HG02973 (cell line): ENCODE data around the gene ABCB8.
"Not testable (repeated sequence)": the region's sequence is repeated elsewhere in the genome, so short reads cannot be mapped to it uniquely, and the experiment has no call there.

ENCODE experiments used
- ATAC-seq: cut with Tn5 transposase; IDR thresholded peaks from one replicate; pipeline ENCODE4 v1.9.1; 2021; ENCODE audit warnings: moderate library complexity; ENCODE audit not compliant: unreplicated experiment

ABCB8 gene

DNA sequence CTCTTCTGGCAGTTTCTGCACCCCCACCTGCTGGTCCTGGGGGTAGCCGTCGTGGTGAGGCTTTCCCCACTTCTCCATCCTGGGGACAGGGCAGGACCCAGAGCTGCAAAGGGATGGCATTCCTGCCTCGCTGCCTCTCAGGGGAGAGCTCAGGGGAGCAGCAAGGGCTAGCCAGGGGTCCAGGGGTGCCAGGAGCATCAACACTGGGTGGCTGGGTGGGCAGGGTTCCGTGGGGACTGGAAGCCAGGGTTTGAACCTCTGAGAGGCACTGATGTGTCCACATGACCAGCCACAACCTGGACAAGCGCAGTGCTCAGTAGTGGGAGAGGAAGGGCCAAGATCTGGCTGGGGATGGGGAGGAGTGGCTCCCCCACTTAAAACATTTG lies 5.6 kb downstream of the ABCB8 start:
- no peak for ATAC-seq

GRCh38 chr7:151034312-151035025 lies 6.2 kb downstream of the ABCB8 start:
- no peak for ATAC-seq

GRCh38 chr7:151035026-151035717 lies 6.9 kb downstream of the ABCB8 start:
- ATAC-seq = no peak

DNA sequence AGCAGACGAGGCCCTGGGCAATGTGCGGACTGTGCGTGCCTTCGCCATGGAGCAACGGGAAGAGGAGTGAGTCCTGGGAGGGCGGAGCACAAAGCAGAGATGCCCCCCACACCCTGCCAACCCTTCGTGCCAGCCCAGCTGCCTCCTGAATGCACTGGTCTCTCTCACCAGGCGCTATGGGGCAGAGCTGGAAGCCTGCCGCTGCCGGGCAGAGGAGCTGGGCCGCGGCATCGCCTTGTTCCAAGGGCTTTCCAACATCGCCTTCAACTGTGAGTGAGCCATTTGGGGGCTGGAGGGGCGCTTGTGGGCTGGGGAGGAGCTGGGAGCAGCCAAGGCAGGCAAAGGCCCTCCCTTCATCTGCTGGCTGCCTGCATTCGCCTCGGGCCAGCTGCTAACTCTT lies 7.7 kb downstream of the ABCB8 start:
- no peak for ATAC-seq

- ATAC-seq = no peak
Measured at GRCh38 chr7:151038951-151039849, 10.9 kb downstream of the ABCB8 start.

- no peak for ATAC-seq
Measured at GRCh38 chr7:151039850-151040548, 11.7 kb downstream of the ABCB8 start.

DNA sequence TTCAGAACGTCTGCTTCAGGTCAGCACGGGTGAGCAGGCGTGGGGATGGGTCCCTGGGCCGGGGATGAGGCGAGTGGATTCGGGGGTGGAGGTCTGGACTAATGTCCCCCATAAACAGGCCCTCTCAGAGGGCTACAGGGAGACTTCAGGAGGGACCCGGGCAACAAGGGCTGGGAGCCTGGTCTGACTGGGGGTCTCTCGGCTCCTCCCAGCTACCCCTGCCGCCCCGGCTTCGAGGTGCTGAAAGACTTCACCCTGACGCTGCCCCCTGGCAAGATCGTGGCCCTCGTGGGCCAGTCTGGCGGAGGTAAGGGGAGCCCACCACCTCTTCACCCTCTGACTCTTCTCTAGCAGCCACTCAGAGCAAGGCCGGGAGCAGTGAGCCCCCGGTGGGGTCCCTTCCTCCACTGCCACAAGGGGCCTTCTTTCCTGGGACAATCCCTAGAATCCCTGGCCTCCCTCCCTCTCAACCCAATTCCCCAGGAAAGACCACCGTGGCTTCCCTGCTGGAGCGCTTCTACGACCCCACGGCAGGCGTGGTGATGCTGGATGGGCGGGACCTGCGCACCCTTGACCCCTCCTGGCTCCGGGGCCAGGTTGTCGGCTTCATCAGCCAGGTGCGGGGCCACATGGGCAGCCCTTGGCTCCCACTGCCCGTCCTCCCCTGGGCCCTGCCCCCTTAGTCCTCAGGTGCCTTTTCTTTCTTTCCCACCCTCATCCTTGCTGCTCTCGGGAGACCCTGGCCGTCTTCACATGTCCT lies 12.5 kb downstream of the ABCB8 start:
- no peak for ATAC-seq

DNA sequence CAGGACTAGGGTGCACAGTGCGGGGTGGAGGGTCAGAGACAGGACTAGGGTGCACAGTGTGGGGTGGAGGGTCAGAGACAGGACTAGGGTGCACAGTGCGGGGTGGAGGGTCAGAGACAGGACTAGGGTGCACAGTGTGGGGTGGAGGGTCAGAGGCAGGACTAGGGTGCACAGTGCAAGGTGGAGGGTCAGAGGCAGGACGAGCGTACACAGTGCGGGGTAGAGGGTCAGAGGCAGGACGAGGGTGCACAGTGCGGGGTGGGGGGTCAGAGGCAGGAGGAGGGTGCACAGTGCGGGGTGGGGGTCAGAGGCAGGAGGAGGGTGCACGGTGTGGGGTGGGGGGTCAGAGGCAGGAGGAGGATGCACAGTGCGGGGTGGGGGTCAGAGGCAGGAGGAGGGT lies 15.2 kb downstream of the ABCB8 start:
- ATAC-seq = not testable (repeated sequence)

DNA sequence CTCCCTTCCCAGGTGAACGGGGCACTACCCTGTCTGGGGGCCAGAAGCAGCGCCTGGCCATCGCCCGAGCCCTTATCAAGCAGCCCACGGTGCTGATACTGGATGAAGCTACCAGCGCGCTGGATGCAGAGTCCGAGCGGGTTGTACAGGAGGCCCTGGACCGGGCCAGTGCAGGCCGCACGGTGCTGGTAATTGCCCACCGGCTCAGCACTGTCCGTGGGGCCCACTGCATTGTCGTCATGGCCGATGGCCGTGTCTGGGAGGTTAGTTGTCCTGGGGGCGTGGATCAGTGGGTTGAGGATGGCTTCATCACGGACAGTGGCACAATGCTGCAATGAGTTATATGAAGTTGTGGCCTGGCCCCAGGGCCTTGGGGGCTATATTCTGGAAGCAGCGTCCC lies 15.7 kb downstream of the ABCB8 start:
- ATAC-seq = no peak

- no peak for ATAC-seq
Measured at GRCh38 chr7:151045262-151045661, 17.0 kb downstream of the ABCB8 start.

GRCh38 chr7:151045967-151046366 lies 17.7 kb downstream of the ABCB8 start:
- no peak for ATAC-seq

DNA sequence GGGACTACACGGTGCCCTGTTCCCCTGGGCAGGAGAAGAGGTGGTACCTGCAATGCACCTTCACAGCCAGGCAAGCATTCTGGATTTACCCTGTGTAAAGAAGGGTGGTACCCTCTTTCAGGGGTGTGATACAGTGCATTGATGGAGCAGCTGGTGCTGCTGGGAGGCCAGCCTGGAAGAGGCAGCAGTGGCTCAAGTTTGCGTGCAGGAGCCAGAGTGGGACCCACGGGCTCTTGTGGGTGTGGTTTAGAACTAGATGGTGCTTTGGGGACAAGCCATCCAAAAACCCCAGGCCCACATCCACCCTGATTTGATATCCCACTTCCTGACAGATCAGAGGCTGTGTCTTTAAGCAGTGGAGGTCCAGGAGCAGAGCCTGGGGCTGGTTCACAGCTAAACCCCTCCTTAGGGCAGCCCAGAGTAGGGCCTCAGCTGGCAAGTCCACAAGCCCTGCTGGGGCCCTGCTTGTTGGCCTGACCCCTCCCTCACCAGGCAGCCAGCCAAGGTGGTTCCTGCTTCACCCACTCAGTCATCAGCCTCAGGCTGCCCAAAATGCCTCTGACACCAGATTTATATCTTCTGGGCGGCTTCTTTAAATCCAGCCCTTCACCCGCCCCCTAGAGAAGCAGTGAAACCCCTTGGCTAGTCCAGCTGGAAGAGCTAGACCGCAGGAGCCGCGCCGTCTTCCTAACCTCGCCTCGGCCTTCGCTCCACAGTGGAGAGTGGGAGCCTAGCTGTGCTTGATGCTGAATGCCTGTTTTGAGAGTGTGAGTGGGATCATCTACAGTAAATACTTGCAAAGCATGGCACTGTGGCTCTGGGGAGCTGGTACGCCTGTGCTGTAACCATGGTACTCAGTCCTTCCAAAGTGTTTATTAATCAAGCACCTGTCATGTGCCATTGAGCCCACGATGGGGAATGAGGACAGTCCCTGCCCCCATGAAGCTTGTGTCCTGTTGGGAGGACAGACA lies 18.6 kb downstream of the ABCB8 start:
- no peak for ATAC-seq

- ATAC-seq = no peak
Measured at GRCh38 chr7:151047976-151048815, 19.9 kb downstream of the ABCB8 start, which contains the start of gene ASIC3. Gene ASIC3, plus strand, starts transcription at chr7:151048531. Its CDS starts 355 bp downstream, at chr7:151048886.

DNA sequence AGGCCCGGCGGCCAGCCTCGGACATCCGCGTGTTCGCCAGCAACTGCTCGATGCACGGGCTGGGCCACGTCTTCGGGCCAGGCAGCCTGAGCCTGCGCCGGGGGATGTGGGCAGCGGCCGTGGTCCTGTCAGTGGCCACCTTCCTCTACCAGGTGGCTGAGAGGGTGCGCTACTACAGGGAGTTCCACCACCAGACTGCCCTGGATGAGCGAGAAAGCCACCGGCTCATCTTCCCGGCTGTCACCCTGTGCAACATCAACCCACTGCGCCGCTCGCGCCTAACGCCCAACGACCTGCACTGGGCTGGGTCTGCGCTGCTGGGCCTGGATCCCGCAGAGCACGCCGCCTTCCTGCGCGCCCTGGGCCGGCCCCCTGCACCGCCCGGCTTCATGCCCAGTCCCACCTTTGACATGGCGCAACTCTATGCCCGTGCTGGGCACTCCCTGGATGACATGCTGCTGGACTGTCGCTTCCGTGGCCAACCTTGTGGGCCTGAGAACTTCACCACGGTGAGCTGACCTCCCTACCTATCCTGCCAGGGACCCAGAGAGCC lies 20.7 kb downstream of the ABCB8 start:
- no peak for ATAC-seq

GRCh38 chr7:151051108-151051507 lies 22.9 kb downstream of the ABCB8 start:
- no peak for ATAC-seq

DNA sequence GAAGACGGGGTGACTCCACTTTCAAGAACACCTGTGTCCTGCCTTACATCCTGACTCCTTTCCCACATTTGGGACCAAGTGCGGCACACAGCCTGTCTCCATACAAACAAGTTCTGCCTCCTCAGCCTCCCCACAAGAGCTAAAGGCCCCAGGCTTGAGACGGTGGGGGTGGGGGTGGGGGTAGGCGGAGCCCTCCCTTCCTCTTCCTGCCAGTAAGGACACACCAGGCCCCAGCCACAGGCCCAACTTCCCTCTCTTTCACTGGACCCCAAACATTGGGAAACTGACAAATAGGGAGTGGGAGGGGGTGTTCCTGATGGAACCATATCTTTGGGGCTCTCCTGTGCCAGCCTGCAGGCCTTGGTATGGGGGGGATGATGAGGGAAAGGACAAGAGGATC lies 24.8 kb downstream of the ABCB8 start:
- ATAC-seq = no peak

DNA sequence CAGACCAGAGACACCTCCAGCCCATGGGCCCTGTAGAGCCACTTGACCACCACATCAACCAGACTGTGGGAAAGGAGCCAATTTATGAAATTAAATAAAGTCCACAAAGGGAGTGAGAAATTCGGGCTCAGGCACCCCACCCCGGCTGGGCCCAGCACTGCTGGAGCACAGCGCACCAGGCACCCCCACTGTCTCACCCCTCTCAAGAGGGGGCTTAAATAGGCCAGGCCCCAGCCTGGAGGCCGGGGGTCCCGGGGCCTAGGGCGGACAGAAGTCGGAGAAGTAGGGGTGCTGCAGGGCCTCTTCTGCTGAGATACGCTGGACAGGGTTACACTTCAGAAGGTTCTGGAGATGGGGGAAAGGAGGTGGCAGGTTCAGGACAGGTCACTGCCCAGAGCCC lies 25.5 kb downstream of the ABCB8 start:
- no peak for ATAC-seq

DNA sequence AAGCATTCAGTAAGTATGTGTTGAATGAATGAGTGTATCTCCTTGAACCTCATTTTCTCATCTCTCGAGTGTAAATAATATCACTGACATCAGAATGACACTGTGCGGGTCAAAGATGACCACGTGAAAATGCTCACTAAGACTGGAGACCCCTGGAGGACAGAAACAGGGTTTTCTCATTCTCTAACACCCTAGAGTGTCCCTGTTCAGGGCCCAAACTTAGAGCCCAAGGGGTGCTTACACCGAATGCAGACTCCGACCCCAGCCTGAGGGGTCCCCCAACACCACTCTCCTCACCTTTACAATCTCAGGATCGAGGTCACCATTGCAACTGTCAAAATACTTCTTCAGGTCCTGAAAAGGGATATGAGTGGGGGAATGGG lies 28.0 kb downstream of the ABCB8 start:
- ATAC-seq = no peak
